PFSK-1 (cell line): Measurements from ENCODE around the gene NFIA.

Experiments used
- SIN3A ChIP-seq: IDR thresholded peaks from 2 replicates; pipeline ENCODE4 v1.6.1; 2012; ENCODE audit warnings: mild to moderate bottlenecking, low read length, moderate library complexity, borderline replicate concordance; ENCODE audit not compliant: insufficient read depth
- TAF1 ChIP-seq: IDR thresholded peaks from 2 replicates; pipeline ENCODE4 v1.6.1; 2012; ENCODE audit warnings: low read length, control low read depth, borderline replicate concordance; ENCODE audit not compliant: insufficient read depth

- no peak for TF ChIP-seq SIN3A
- no peak for TF ChIP-seq TAF1
These were observed 31.6 kb upstream of the NFIA start for GRCh38 chr1:61050541-61051442.
